Measurements from ENCODE around the gene TEX53. TPM values are rescaled to one million over a fixed set of nuclear protein-coding genes. Genes with fewer than 3 reads are reported as not detected.

Gene TEX53
- total RNA-seq, 6 donors from 2014 or later = not detected

DNA sequence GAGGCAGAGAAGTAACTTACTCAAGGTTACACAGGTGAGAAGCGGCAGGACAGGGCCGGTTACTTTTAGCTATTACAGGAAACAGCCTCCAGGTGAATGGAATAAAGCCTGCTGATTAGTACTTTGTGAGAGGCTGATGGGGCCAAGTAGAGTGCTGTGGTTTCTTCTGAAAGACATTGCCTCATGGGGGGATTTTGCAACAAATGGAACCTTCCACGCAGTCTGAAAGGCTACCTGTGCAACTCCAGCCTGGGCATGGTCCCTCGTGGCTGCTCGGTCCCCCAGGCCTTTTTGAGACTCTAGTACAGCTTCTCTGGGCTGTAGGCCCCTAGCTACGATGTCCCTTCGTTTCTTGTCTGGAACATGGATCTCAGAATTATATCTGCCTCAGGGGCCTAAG is 44.5 kb downstream of the TEX53 start:
- peak overlapping the region in 3 of 4 donors; percentile 24 to 94 (median 91) for H3K27ac ChIP-seq
- peaks cover 21 to 50% (median 39%) of the 10 kb centered on the region in 4 donors for H3K4me1 ChIP-seq
- DNase-seq = peak in 1 of 2 donors; percentile 34
- TF ChIP-seq EP300 (IDR thresholded peaks at IDR 0.05) = no peak
- no peak for TF ChIP-seq POLR2AphosphoS5 (IDR thresholded peaks at IDR 0.05)
- TF ChIP-seq POLR2A (IDR thresholded peaks at IDR 0.05) = no peak
- TF ChIP-seq, protein P1, sequence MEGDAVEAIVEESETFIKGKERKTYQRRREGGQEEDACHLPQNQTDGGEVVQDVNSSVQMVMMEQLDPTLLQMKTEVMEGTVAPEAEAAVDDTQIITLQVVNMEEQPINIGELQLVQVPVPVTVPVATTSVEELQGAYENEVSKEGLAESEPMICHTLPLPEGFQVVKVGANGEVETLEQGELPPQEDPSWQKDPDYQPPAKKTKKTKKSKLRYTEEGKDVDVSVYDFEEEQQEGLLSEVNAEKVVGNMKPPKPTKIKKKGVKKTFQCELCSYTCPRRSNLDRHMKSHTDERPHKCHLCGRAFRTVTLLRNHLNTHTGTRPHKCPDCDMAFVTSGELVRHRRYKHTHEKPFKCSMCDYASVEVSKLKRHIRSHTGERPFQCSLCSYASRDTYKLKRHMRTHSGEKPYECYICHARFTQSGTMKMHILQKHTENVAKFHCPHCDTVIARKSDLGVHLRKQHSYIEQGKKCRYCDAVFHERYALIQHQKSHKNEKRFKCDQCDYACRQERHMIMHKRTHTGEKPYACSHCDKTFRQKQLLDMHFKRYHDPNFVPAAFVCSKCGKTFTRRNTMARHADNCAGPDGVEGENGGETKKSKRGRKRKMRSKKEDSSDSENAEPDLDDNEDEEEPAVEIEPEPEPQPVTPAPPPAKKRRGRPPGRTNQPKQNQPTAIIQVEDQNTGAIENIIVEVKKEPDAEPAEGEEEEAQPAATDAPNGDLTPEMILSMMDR (IDR thresholded peaks at IDR 0.05) = no peak
- no peak for ATAC-seq (ENCODE audit: low FRiP score in 2 of 2)
- WGBS, 2 donors = 70 to 84% methylated on average over 7 of the region's 7 CpGs
- H3K36me3 ChIP-seq = no peaks in the 10 kb centered on the region
- H3K9me3 ChIP-seq = no peaks in the 10 kb centered on the region
- peak overlapping the region in 1 of 4 donors; percentile 81 for H3K4me3 ChIP-seq
- H3K27me3 ChIP-seq = no peaks in the 10 kb centered on the region

- Histone ChIP-seq H3K36me3 (no peaks in the 10 kb centered on the region), H3K4me1 (peaks cover 19 to 43% (median 32%) of the 10 kb centered on the region in 4 donors), H3K27ac (peak overlapping the region; percentile 88 to 94 (median 90)), H3K4me3 (peak overlapping the region; percentile 61 to 87 (median 82)), H3K9me3 (no peaks in the 10 kb centered on the region), H3K27me3 (no peaks in the 10 kb centered on the region)
- peak in 1 of 2 donors; percentile 29 for DNase-seq
- WGBS, 2 donors = 25 to 52% methylated on average over 3 to 4 of the region's 4 CpGs
- TF ChIP-seq POLR2A (IDR thresholded peaks at IDR 0.05) (no peak), EP300 (IDR thresholded peaks at IDR 0.05) (no peak), POLR2AphosphoS5 (IDR thresholded peaks at IDR 0.05) (no peak)
- peak in 1 of 2 donors; percentile 58 for ATAC-seq (ENCODE audit: low FRiP score in 2 of 2)
These were observed 45.2 kb downstream of the TEX53 start for GRCh38 chr9:114612272-114612923.

- TF ChIP-seq POLR2AphosphoS5 (IDR thresholded peaks at IDR 0.05) = peak in 1 of 2 donors; percentile 13
- no peak for TF ChIP-seq EP300 (IDR thresholded peaks at IDR 0.05)
- TF ChIP-seq, protein P1 (IDR thresholded peaks at IDR 0.05) = no peak
- peak in 1 of 4 donors; percentile 49 for TF ChIP-seq POLR2A (IDR thresholded peaks at IDR 0.05)
- ATAC-seq (ENCODE audit: low FRiP score in 2 of 2) (peak; percentile 74 to 90), DNase-seq (peak; percentile 79 to 94)
- H3K4me1 ChIP-seq = peaks cover 13 to 36% (median 25%) of the 10 kb centered on the region in 4 donors
- no peaks in the 10 kb centered on the region for H3K36me3 ChIP-seq
- H3K9me3 ChIP-seq = no peaks in the 10 kb centered on the region
- peak overlapping the region; percentile 61 to 87 (median 82) for H3K4me3 ChIP-seq
- WGBS, 2 donors = 10 to 12% methylated on average over 12 to 15 of the region's 58 CpGs
- peak overlapping the region; percentile 88 to 94 (median 90) for H3K27ac ChIP-seq
- no peaks in the 10 kb centered on the region for H3K27me3 ChIP-seq
These were observed 45.9 kb downstream of the TEX53 start for GRCh38 chr9:114611516-114612271.

DNA sequence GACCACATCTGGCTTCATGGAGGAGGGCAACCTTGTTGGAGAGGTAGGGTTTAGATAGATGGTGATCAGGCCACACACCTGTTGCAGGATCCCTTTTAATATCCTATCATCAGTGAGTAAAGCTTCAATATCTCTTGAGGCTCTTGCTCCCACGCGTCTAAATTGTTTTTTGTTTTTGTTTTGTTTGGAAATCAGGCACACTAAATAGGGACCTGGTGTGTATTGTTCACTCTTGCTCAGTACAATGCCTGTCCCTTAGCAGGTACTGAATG is 49.1 kb downstream of the TEX53 start:
- 83 to 92% methylated on average over 2 of the region's 2 CpGs for WGBS, 2 donors
- ATAC-seq (ENCODE audit: low FRiP score in 2 of 2) = no peak
- peaks cover 13 to 44% (median 19%) of the 10 kb centered on the region in 4 donors for H3K4me1 ChIP-seq
- H3K9me3 ChIP-seq = no peaks in the 10 kb centered on the region
- no peaks in the 10 kb centered on the region for H3K27me3 ChIP-seq
- H3K36me3 ChIP-seq = no peaks in the 10 kb centered on the region
- no peak overlapping the region for H3K4me3 ChIP-seq
- TF ChIP-seq, protein P1 (IDR thresholded peaks at IDR 0.05) = no peak
- TF ChIP-seq EP300 (IDR thresholded peaks at IDR 0.05) (no peak), POLR2A (IDR thresholded peaks at IDR 0.05) (no peak), POLR2AphosphoS5 (IDR thresholded peaks at IDR 0.05) (no peak)
- H3K27ac ChIP-seq = no peak overlapping the region
- no peak for DNase-seq

- Histone ChIP-seq H3K4me1 (peaks cover 9 to 40% (median 15%) of the 10 kb centered on the region in 4 donors), H3K27me3 (no peaks in the 10 kb centered on the region), H3K27ac (no peak overlapping the region), H3K9me3 (no peaks in the 10 kb centered on the region), H3K36me3 (no peaks in the 10 kb centered on the region), H3K4me3 (no peak overlapping the region)
- ATAC-seq (ENCODE audit: low FRiP score in 2 of 2) = no peak
- WGBS, 2 donors = 81 to 89% methylated on average over 6 of the region's 6 CpGs
- DNase-seq = no peak
- TF ChIP-seq POLR2A (IDR thresholded peaks at IDR 0.05) = no peak
- TF ChIP-seq EP300 (IDR thresholded peaks at IDR 0.05) = no peak
- TF ChIP-seq POLR2AphosphoS5 (IDR thresholded peaks at IDR 0.05) = no peak
- TF ChIP-seq, protein P1 (IDR thresholded peaks at IDR 0.05) = no peak
These were observed 49.7 kb downstream of the TEX53 start for GRCh38 chr9:114607671-114608524.
